Neuronal stem cell (in vitro differentiated cells): ENCODE results near the gene UBR3.

Source experiments
- DNase-seq: peaks from one replicate; pipeline ENCODE4 v3.0.0-alpha.2; 2013; ENCODE audit warnings: low spot score
- H2AFZ ChIP-seq: one replicate; pipeline ENCODE4 v1.6.1; 2013; ENCODE audit warnings: mild to moderate bottlenecking, low read length, inconsistent platforms
- H2AK5ac ChIP-seq: 2 replicates; pipeline ENCODE4 v1.6.1; 2013; ENCODE audit warnings: low read depth, mild to moderate bottlenecking, inconsistent platforms, low read length, moderate library complexity, mixed read lengths
- H2BK120ac ChIP-seq: 2 replicates; pipeline ENCODE4 v1.6.1; 2013; ENCODE audit warnings: low read depth, mild to moderate bottlenecking, inconsistent platforms, low read length, moderate library complexity, mixed read lengths
- H2BK12ac ChIP-seq: one replicate; pipeline ENCODE4 v1.6.1; 2013; ENCODE audit warnings: low read length, inconsistent platforms
- H2BK15ac ChIP-seq: 2 replicates; pipeline ENCODE4 v1.6.1; 2013; ENCODE audit warnings: mild to moderate bottlenecking, low read length, inconsistent platforms, mixed read lengths
- H2BK5ac ChIP-seq: one replicate; pipeline ENCODE4 v1.6.1; 2013; ENCODE audit warnings: inconsistent platforms, mild to moderate bottlenecking, low read length, moderate library complexity
- H3K14ac ChIP-seq: one replicate; pipeline ENCODE4 v1.6.1; 2013; ENCODE audit warnings: low read length, inconsistent platforms
- H3K18ac ChIP-seq: 2 replicates; pipeline ENCODE4 v1.6.1; 2013; ENCODE audit warnings: low read length, inconsistent platforms
- H3K23ac ChIP-seq: 2 replicates; pipeline ENCODE4 v1.6.1; 2013; ENCODE audit warnings: low read depth, mild to moderate bottlenecking, mixed read lengths, low read length, inconsistent platforms; ENCODE audit not compliant: poor library complexity
- H3K27ac ChIP-seq: replicated peaks from 3 replicates; pipeline ENCODE4 v1.5.1; 2013; ENCODE audit warnings: low read length, inconsistent platforms
- H3K27me3 ChIP-seq, 3 experiments: 2 replicates each; pipeline ENCODE4 v1.6.1; 2013; ENCODE audit warnings: low read length in 3 of 3, mild to moderate bottlenecking in 2 of 3, inconsistent platforms in 1 of 3, low read depth in 1 of 3, mixed read lengths in 1 of 3, moderate library complexity in 1 of 3; ENCODE audit not compliant: control insufficient read depth in 3 of 3, insufficient read depth in 3 of 3
- H3K36me3 ChIP-seq, 2 donors: replicated peaks in 1 of 2; 2 replicates each; pipeline ENCODE4 v1.6.1; 2013; ENCODE audit warnings: low read length in 2 of 2; ENCODE audit not compliant: control insufficient read depth in 2 of 2, insufficient read depth in 2 of 2
- H3K4ac ChIP-seq: 2 replicates; pipeline ENCODE4 v1.6.1; 2013; ENCODE audit warnings: inconsistent platforms, mild to moderate bottlenecking, low read length, moderate library complexity
- H3K4me1 ChIP-seq, 2 donors: 1 replicate in 1 of 2; 2 replicates in 1 of 2; pipeline ENCODE4 v1.6.1; 2013; ENCODE audit warnings: low read length in 2 of 2, low read depth in 1 of 2; ENCODE audit not compliant: control insufficient read depth in 2 of 2, insufficient read depth in 1 of 2
- H3K4me2 ChIP-seq: one replicate; pipeline ENCODE4 v1.6.1; 2013; ENCODE audit warnings: mild to moderate bottlenecking, low read length, inconsistent platforms; ENCODE audit not compliant: insufficient read depth, poor library complexity, severe bottlenecking
- H3K4me3 ChIP-seq, 2 donors: 2 replicates each; pipeline ENCODE4 v1.5.1; 2013; ENCODE audit warnings: low read length in 2 of 2, mild to moderate bottlenecking in 2 of 2, inconsistent platforms in 1 of 2, moderate library complexity in 1 of 2
- H3K79me1 ChIP-seq: one replicate; pipeline ENCODE4 v1.6.1; 2013; ENCODE audit warnings: low read depth, mild to moderate bottlenecking, inconsistent platforms, low read length, moderate library complexity
- H3K9ac ChIP-seq: one replicate; pipeline ENCODE4 v1.6.1; 2013; ENCODE audit warnings: mild to moderate bottlenecking, low read depth, low read length, inconsistent platforms; ENCODE audit not compliant: poor library complexity
- H3K9me3 ChIP-seq, 2 donors: replicated peaks in 1 of 2; 2 replicates each; pipeline versions ENCODE3 to v1.6.1; 2013; ENCODE audit warnings: low read length in 2 of 2, mild to moderate bottlenecking in 2 of 2, inconsistent platforms in 1 of 2, low read depth in 1 of 2, mixed read lengths in 1 of 2, moderate library complexity in 1 of 2; ENCODE audit not compliant: control insufficient read depth in 2 of 2, insufficient read depth in 1 of 2
- H4K8ac ChIP-seq: one replicate; pipeline ENCODE4 v1.6.1; 2013; ENCODE audit warnings: low read depth, mild to moderate bottlenecking, inconsistent platforms, low read length, moderate library complexity
- H4K91ac ChIP-seq: one replicate; pipeline ENCODE4 v1.6.1; 2013; ENCODE audit warnings: low read length, low read depth, mild to moderate bottlenecking, inconsistent platforms; ENCODE audit not compliant: poor library complexity
- WGBS, 2 donors: extraction: QIAGEN DNeasy Blood & Tissue Kit; methylation state at CpG; one replicate each; pipeline ENCODE4 v1.1.7; 2013; ENCODE audit warnings: missing lambda C conversion rate in 2 of 2, mixed read lengths in 1 of 2; ENCODE audit not compliant: insufficient read length in 2 of 2, insufficient replicate concordance in 1 of 2; ENCODE audit errors: extremely low coverage in 2 of 2; 5-methylcytosine and 5-hydroxymethylcytosine counted together

UBR3 gene

GRCh38 chr2:170029551-170029950 lies 202.3 kb downstream of the UBR3 start:
- H2BK12ac ChIP-seq = no peak overlapping the region
- no peak overlapping the region for H3K18ac ChIP-seq
- peaks cover 2 to 12% of the 10 kb centered on the region in 2 donors for H3K9me3 ChIP-seq
- no peak overlapping the region for H3K4me3 ChIP-seq
- H3K4ac ChIP-seq = no peak overlapping the region
- no peak overlapping the region for H2AK5ac ChIP-seq
- H3K14ac ChIP-seq = no peak overlapping the region
- no peaks in the 10 kb centered on the region for H3K4me1 ChIP-seq
- no peaks in the 10 kb centered on the region for H3K79me1 ChIP-seq
- no peak overlapping the region for H3K27ac ChIP-seq
- no peak overlapping the region for H3K4me2 ChIP-seq
- H2AFZ ChIP-seq = no peak overlapping the region
- H4K8ac ChIP-seq = no peak overlapping the region
- no peak overlapping the region for H2BK5ac ChIP-seq
- H4K91ac ChIP-seq = no peak overlapping the region
- no peak overlapping the region for H3K9ac ChIP-seq
- no peak overlapping the region for H2BK15ac ChIP-seq
- DNase-seq = no peak
- H2BK120ac ChIP-seq = no peak overlapping the region
- H3K36me3 ChIP-seq = peaks cover 0 to 7% of the 10 kb centered on the region in 2 donors
- H3K23ac ChIP-seq = no peak overlapping the region
- no peaks in the 10 kb centered on the region for H3K27me3 ChIP-seq

- H2BK5ac ChIP-seq = no peak overlapping the region
- H2AFZ ChIP-seq = no peak overlapping the region
- H3K9ac ChIP-seq = no peak overlapping the region
- no peak overlapping the region for H3K4me3 ChIP-seq
- H3K27me3 ChIP-seq = no peaks in the 10 kb centered on the region
- H2BK15ac ChIP-seq = no peak overlapping the region
- no peak overlapping the region for H3K14ac ChIP-seq
- H3K79me1 ChIP-seq = no peaks in the 10 kb centered on the region
- H4K91ac ChIP-seq = no peak overlapping the region
- no CpG with 5 or more reads among the region's 2 CpGs for WGBS, 2 donors
- no peak overlapping the region for H2BK120ac ChIP-seq
- H3K4me2 ChIP-seq = no peak overlapping the region
- H3K4ac ChIP-seq = no peak overlapping the region
- H3K4me1 ChIP-seq = no peaks in the 10 kb centered on the region
- no peak overlapping the region for H4K8ac ChIP-seq
- H3K36me3 ChIP-seq = peaks cover 0 to 7% of the 10 kb centered on the region in 2 donors
- no peak overlapping the region for H2BK12ac ChIP-seq
- DNase-seq = no peak
- no peak overlapping the region for H2AK5ac ChIP-seq
- no peak overlapping the region for H3K18ac ChIP-seq
- no peak overlapping the region for H3K23ac ChIP-seq
- H3K27ac ChIP-seq = no peak overlapping the region
- H3K9me3 ChIP-seq = peaks cover 2 to 12% of the 10 kb centered on the region in 2 donors
Measured at GRCh38 chr2:170030040-170030439, 202.8 kb downstream of the UBR3 start.

GRCh38 chr2:170031288-170031687 lies 204.0 kb downstream of the UBR3 start:
- H2BK12ac ChIP-seq = no peak overlapping the region
- no peak overlapping the region for H2AFZ ChIP-seq
- H3K23ac ChIP-seq = no peak overlapping the region
- no peak overlapping the region for H2BK15ac ChIP-seq
- no peak overlapping the region for H3K18ac ChIP-seq
- H3K79me1 ChIP-seq = no peaks in the 10 kb centered on the region
- no peaks in the 10 kb centered on the region for H3K27me3 ChIP-seq
- no CpG with 5 or more reads among the region's 1 CpG for WGBS, 2 donors
- peaks cover 2 to 12% of the 10 kb centered on the region in 2 donors for H3K9me3 ChIP-seq
- no peaks in the 10 kb centered on the region for H3K4me1 ChIP-seq
- H3K4me3 ChIP-seq = no peak overlapping the region
- no peak overlapping the region for H4K8ac ChIP-seq
- no peak overlapping the region for H4K91ac ChIP-seq
- no peak overlapping the region for H2BK120ac ChIP-seq
- no peak overlapping the region for H2BK5ac ChIP-seq
- H3K4me2 ChIP-seq = no peak overlapping the region
- no peak overlapping the region for H2AK5ac ChIP-seq
- H3K36me3 ChIP-seq = peaks cover 0 to 7% of the 10 kb centered on the region in 2 donors
- H3K14ac ChIP-seq = no peak overlapping the region
- H3K9ac ChIP-seq = peak overlapping the region; percentile 4
- no peak overlapping the region for H3K27ac ChIP-seq
- H3K4ac ChIP-seq = no peak overlapping the region
- DNase-seq = no peak

- no peak overlapping the region for H3K27ac ChIP-seq
- H3K9ac ChIP-seq = no peak overlapping the region
- peaks cover 0 to 7% of the 10 kb centered on the region in 2 donors for H3K36me3 ChIP-seq
- H3K14ac ChIP-seq = no peak overlapping the region
- H3K27me3 ChIP-seq = no peaks in the 10 kb centered on the region
- H2BK5ac ChIP-seq = no peak overlapping the region
- no peak overlapping the region for H3K23ac ChIP-seq
- peaks cover 2 to 12% of the 10 kb centered on the region in 2 donors for H3K9me3 ChIP-seq
- H4K91ac ChIP-seq = no peak overlapping the region
- no peak overlapping the region for H3K4me2 ChIP-seq
- no peak overlapping the region for H2AFZ ChIP-seq
- no peak overlapping the region for H3K4me3 ChIP-seq
- no peaks in the 10 kb centered on the region for H3K79me1 ChIP-seq
- no peaks in the 10 kb centered on the region for H3K4me1 ChIP-seq
- no CpG with 5 or more reads among the region's 4 CpGs for WGBS, 2 donors
- no peak overlapping the region for H2BK120ac ChIP-seq
- no peak overlapping the region for H3K4ac ChIP-seq
- no peak overlapping the region for H2BK15ac ChIP-seq
- DNase-seq = no peak
- no peak overlapping the region for H3K18ac ChIP-seq
- no peak overlapping the region for H2AK5ac ChIP-seq
- no peak overlapping the region for H4K8ac ChIP-seq
- H2BK12ac ChIP-seq = no peak overlapping the region
Measured at GRCh38 chr2:170034596-170034995, 207.3 kb downstream of the UBR3 start.
